NCI-H524 (cell line): ENCODE results near the gene MS4A5.

Source experiments
- DNase-seq, 2 experiments: peaks; one replicate each; lab custom pipeline; 2025; lab: John Stamatoyannopoulos, UW

Gene MS4A5

GRCh38 chr11:60482361-60482760 lies 53.0 kb downstream of the MS4A5 start:
- DNase-seq = no peak

GRCh38 chr11:60485987-60486386 lies 56.6 kb downstream of the MS4A5 start:
- peak; percentile 8 to 46 for DNase-seq

GRCh38 chr11:60492488-60493009 lies 63.2 kb downstream of the MS4A5 start, which contains the start of gene MS4A12:
MS4A12 (plus strand) TSS chr11:60492778; CDS start chr11:60497319, 4,541 bp downstream.
- DNase-seq = no peak

- DNase-seq = no peak
Observed at GRCh38 chr11:60493454-60493853, 64.1 kb downstream of the MS4A5 start.
